ENCODE data around the gene TOM1L1.

Gene TOM1L1

GRCh38 chr17:54883939-54884338 is 16.7 kb upstream of the TOM1L1 start:
- TF ChIP-seq SIN3A (IDR thresholded peaks at IDR 0.05; ENCODE audit: borderline replicate concordance, insufficient read depth, low read length) (no peak), FOXP2 (optimal IDR thresholded peaks at IDR 0.05; ENCODE audit: borderline replicate concordance, extremely low read depth, extremely low read length, insufficient read depth) (no peak), REST (IDR thresholded peaks at IDR 0.05; ENCODE audit: insufficient read depth in 1 of 2, low read depth in 2 of 2, low read length in 2 of 2) (no peak), POLR2AphosphoS5 (IDR thresholded peaks at IDR 0.05; ENCODE audit: low read depth, low read length) (no peak), TAF1 (IDR thresholded peaks at IDR 0.05; ENCODE audit: borderline replicate concordance, insufficient read depth, low read length) (no peak)

- TF ChIP-seq REST (IDR thresholded peaks at IDR 0.05; ENCODE audit: insufficient read depth in 1 of 2, low read depth in 2 of 2, low read length in 2 of 2): no peak
- no peak for TF ChIP-seq SIN3A (IDR thresholded peaks at IDR 0.05; ENCODE audit: borderline replicate concordance, insufficient read depth, low read length)
- no peak for TF ChIP-seq POLR2AphosphoS5 (IDR thresholded peaks at IDR 0.05; ENCODE audit: low read depth, low read length)
- no peak for TF ChIP-seq FOXP2 (optimal IDR thresholded peaks at IDR 0.05; ENCODE audit: borderline replicate concordance, extremely low read depth, extremely low read length, insufficient read depth)
- no peak for TF ChIP-seq TAF1 (IDR thresholded peaks at IDR 0.05; ENCODE audit: borderline replicate concordance, insufficient read depth, low read length)
These were observed 12.9 kb upstream of the TOM1L1 start for GRCh38 chr17:54887787-54888186.

- TF ChIP-seq FOXP2 (optimal IDR thresholded peaks at IDR 0.05; ENCODE audit: borderline replicate concordance, extremely low read depth, extremely low read length, insufficient read depth): no peak
- TF ChIP-seq TAF1 (IDR thresholded peaks at IDR 0.05; ENCODE audit: borderline replicate concordance, insufficient read depth, low read length): no peak
- no peak for TF ChIP-seq REST (IDR thresholded peaks at IDR 0.05; ENCODE audit: insufficient read depth in 1 of 2, low read depth in 2 of 2, low read length in 2 of 2)
- no peak for TF ChIP-seq POLR2AphosphoS5 (IDR thresholded peaks at IDR 0.05; ENCODE audit: low read depth, low read length)
- TF ChIP-seq SIN3A (IDR thresholded peaks at IDR 0.05; ENCODE audit: borderline replicate concordance, insufficient read depth, low read length): no peak
These were observed 12.4 kb upstream of the TOM1L1 start for GRCh38 chr17:54888254-54888653.

GRCh38 chr17:54888981-54889380 is 11.7 kb upstream of the TOM1L1 start:
- TF ChIP-seq TAF1 (IDR thresholded peaks at IDR 0.05; ENCODE audit: borderline replicate concordance, insufficient read depth, low read length) (no peak), REST (IDR thresholded peaks at IDR 0.05; ENCODE audit: insufficient read depth in 1 of 2, low read depth in 2 of 2, low read length in 2 of 2) (no peak), POLR2AphosphoS5 (IDR thresholded peaks at IDR 0.05; ENCODE audit: low read depth, low read length) (no peak), FOXP2 (optimal IDR thresholded peaks at IDR 0.05; ENCODE audit: borderline replicate concordance, extremely low read depth, extremely low read length, insufficient read depth) (no peak), SIN3A (IDR thresholded peaks at IDR 0.05; ENCODE audit: borderline replicate concordance, insufficient read depth, low read length) (no peak)
